ENCODE measurements around the gene CHTOP. TPM values are rescaled to one million over a fixed set of nuclear protein-coding genes. Genes with fewer than 3 reads are reported as not detected.

The CHTOP gene
- total and polyA plus RNA-seq, 3 experiments from 2014 or later: 70.2 to 98.9 (median 95.9) TPM

DNA sequence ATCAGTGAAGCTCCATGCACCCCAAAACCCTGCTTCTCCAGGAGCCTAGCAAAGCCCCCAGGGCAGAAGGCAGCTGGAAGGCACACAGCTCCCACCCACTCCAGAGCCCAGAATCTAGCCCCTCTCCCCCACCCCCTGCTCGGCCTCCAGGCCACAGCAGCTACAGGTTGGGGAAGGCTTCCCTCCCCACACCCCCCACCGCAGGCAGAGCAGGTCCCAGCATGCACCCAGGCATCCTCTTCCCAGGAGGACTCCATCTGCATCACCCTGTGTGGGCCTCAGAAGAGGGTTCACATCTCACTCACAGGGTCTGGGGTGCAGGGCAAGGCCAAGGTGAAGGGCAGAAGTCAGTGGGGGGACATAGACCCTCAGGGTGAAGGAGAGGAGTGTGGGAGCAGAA lies 18.5 kb upstream of the CHTOP start:
- Mint-ChIP-seq H3K27me3 (peaks cover 0 to 6% of the 10 kb centered on the region in 2 donors), H3K4me3 (no peak overlapping the region), H3K4me1 (peaks cover 0 to 4% (median 0%) of the 10 kb centered on the region in 3 donors), H3K36me3 (no peaks in the 10 kb centered on the region), H3K27ac (peak overlapping the region in 1 of 8 donors; percentile 23), H3K9me3 (no peaks in the 10 kb centered on the region)
- Histone ChIP-seq H3K27ac (ENCODE audit: low read depth, low read length) (no peak overlapping the region), H3K4me3 (ENCODE audit: low read length) (no peak overlapping the region), H3K9me3 (ENCODE audit: low read length) (no peaks in the 10 kb centered on the region), H3K36me3 (ENCODE audit: insufficient read depth, low read length) (no peaks in the 10 kb centered on the region), H3K4me1 (ENCODE audit: insufficient read depth, low read length) (no peaks in the 10 kb centered on the region), H3K27me3 (ENCODE audit: insufficient read depth, low read length, poor library complexity, severe bottlenecking) (no peaks in the 10 kb centered on the region)
- CTCF ChIA-PET: no interaction called here
- POLR2A ChIA-PET: no interaction called here
- no peak for DNase-seq

DNA sequence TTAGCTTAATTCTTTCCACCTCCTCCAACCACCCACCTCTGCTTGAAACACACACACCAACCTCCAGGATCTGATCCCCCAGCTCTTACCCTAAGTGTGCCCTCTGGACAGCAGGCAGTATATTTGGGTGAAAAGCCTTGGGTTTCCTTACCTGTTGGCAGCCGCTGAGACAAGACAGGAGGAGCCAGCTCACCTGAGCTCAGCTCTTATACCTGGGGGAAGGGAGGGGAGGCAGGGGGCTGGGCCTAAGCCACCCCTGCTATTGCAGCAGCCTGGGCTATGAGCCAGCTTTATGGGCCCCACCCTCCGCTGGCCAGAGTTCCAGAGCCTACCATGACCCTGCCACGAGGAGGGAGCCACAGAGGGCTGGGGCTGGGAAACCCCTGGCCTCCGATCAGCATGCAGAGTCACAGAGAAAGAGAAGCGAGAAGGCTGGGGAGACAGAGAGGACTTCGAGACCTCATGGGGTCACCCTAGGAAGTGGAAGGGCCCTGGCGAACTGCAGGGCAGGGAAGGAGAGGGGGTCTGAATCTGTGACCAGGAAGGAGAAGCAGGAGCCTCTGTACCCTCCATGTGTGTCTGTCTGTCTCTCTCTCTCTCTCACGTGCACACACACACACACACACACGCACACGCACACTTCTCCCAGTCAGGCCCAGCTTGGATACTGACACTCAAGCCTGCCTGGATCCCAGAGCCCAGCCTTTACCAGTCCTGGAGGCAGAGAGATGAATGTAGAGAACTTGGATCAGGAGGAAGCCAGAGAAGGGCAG lies 17.5 kb upstream of the CHTOP start, which contains the start of gene S100A14:
Gene S100A14, minus strand, starts transcription at position 182 of the 773 bp plus-strand sequence. CDS start 467 bp downstream, outside the sequence.
- H3K9me3 Mint-ChIP-seq: no peaks in the 10 kb centered on the region
- no peak for DNase-seq
- ChIA-PET CTCF (no interaction called here), POLR2A (no interaction called here)
- H3K27me3 ChIP-seq (ENCODE audit: insufficient read depth, low read length, poor library complexity, severe bottlenecking): no peaks in the 10 kb centered on the region
- H3K27me3 Mint-ChIP-seq: peaks cover 0 to 6% of the 10 kb centered on the region in 2 donors
- peak within 1 kb of the TSS in 2 of 8 donors; percentile 23 to 24 for H3K27ac Mint-ChIP-seq
- no peaks in the 10 kb centered on the region for H3K4me1 ChIP-seq (ENCODE audit: insufficient read depth, low read length)
- H3K36me3 Mint-ChIP-seq: no peaks in the 10 kb centered on the region
- H3K4me1 Mint-ChIP-seq: peaks cover 0 to 4% (median 0%) of the 10 kb centered on the region in 3 donors
- no peak within 1 kb of the TSS for H3K4me3 Mint-ChIP-seq
- H3K27ac ChIP-seq (ENCODE audit: low read depth, low read length): no peak within 1 kb of the TSS
- H3K9me3 ChIP-seq (ENCODE audit: low read length): no peaks in the 10 kb centered on the region
- H3K36me3 ChIP-seq (ENCODE audit: insufficient read depth, low read length): no peaks in the 10 kb centered on the region
- no peak within 1 kb of the TSS for H3K4me3 ChIP-seq (ENCODE audit: low read length)

DNA sequence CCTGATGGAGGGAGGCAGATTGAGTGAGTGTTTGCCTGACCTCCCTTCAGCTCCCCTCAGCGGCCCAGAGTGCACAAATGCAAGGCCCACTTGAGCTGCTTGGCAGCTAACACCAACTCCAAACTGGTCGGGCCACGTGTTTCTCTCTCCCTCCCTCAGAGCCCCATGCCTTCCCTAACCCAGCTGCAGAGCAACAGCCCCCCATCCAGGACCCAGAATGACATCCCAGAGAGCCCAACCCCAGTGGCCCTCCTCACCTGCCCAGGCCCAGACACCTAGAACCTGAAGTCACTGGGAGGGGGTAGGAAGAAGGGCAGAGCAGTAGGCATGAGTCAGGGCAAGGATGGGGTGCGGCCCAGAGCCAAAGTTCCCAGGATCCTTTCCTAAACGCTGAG lies 17.0 kb upstream of the CHTOP start:
- H3K36me3 Mint-ChIP-seq: no peaks in the 10 kb centered on the region
- Histone ChIP-seq H3K4me3 (ENCODE audit: low read length) (no peak overlapping the region), H3K36me3 (ENCODE audit: insufficient read depth, low read length) (no peaks in the 10 kb centered on the region), H3K27ac (ENCODE audit: low read depth, low read length) (no peak overlapping the region), H3K9me3 (ENCODE audit: low read length) (no peaks in the 10 kb centered on the region), H3K27me3 (ENCODE audit: insufficient read depth, low read length, poor library complexity, severe bottlenecking) (no peaks in the 10 kb centered on the region), H3K4me1 (ENCODE audit: insufficient read depth, low read length) (no peaks in the 10 kb centered on the region)
- peaks cover 0 to 4% (median 0%) of the 10 kb centered on the region in 3 donors for H3K4me1 Mint-ChIP-seq
- H3K27ac Mint-ChIP-seq: no peak overlapping the region
- no peak overlapping the region for H3K4me3 Mint-ChIP-seq
- DNase-seq: no peak
- POLR2A ChIA-PET: no interaction called here
- CTCF ChIA-PET: no interaction called here
- H3K27me3 Mint-ChIP-seq: peaks cover 0 to 6% of the 10 kb centered on the region in 2 donors
- H3K9me3 Mint-ChIP-seq: no peaks in the 10 kb centered on the region

DNA sequence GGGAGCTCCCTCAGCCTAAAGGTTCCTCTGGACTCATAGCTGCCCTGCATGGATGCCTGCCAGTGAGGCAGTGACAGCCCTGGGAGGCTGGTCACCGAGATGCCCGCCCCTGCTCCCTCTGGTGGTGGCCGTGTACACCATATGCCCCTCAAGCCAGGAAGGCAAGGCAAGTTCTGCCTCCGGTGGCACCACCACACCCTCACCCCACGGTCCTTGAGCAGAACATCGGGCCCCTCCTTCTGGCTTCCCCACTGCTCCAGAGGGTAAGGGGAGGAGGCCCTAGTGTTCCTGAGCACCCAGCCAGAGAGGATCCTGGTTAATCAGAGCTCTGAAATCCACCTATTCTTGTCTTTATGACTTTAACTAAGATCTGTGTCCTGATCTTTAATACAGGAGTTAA lies 16.2 kb upstream of the CHTOP start:
- peak in 2 of 5 donors; percentile 57 to 61 for DNase-seq
- Mint-ChIP-seq H3K27ac (no peak overlapping the region), H3K4me1 (peaks cover 0 to 4% (median 0%) of the 10 kb centered on the region in 3 donors), H3K9me3 (no peaks in the 10 kb centered on the region), H3K36me3 (no peaks in the 10 kb centered on the region), H3K27me3 (peaks cover 0 to 6% of the 10 kb centered on the region in 2 donors), H3K4me3 (no peak overlapping the region)
- no peak overlapping the region for H3K4me3 ChIP-seq (ENCODE audit: low read length)
- H3K36me3 ChIP-seq (ENCODE audit: insufficient read depth, low read length): no peaks in the 10 kb centered on the region
- no peaks in the 10 kb centered on the region for H3K4me1 ChIP-seq (ENCODE audit: insufficient read depth, low read length)
- no peak overlapping the region for H3K27ac ChIP-seq (ENCODE audit: low read depth, low read length)
- H3K9me3 ChIP-seq (ENCODE audit: low read length): no peaks in the 10 kb centered on the region
- ChIA-PET POLR2A (no interaction called here), CTCF (no interaction called here)
- H3K27me3 ChIP-seq (ENCODE audit: insufficient read depth, low read length, poor library complexity, severe bottlenecking): no peaks in the 10 kb centered on the region

DNA sequence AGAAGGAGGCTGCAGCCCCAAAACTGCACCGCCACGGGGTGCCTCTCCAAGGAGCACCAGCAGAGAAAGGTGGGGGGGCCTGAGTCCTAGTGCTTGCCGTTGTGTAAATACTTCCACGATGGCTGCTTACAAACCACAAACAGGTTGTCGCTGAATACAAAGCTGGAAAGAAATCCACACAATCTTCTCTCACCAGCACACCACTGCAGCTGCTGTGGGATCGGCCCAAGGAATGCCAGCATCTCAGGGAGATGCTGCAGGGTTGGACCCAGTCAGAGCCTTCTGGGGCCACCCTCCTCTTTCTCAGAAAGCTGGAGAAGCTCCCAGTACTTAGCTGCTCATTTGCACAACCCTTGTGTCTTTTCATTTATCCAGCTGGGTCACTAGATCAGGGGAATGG lies 14.7 kb upstream of the CHTOP start:
- ChIA-PET POLR2A (no interaction called here), CTCF (interaction anchor here (0.9 kb wide), 1 partner anchor 15 kb away, joined by 3 read pairs; the partner anchor contains the start of gene CHTOP)
- no peak overlapping the region for H3K4me3 Mint-ChIP-seq
- H3K9me3 Mint-ChIP-seq: no peaks in the 10 kb centered on the region
- H3K27me3 ChIP-seq (ENCODE audit: insufficient read depth, low read length, poor library complexity, severe bottlenecking): no peaks in the 10 kb centered on the region
- no peaks in the 10 kb centered on the region for H3K9me3 ChIP-seq (ENCODE audit: low read length)
- DNase-seq: no peak
- H3K4me1 ChIP-seq (ENCODE audit: insufficient read depth, low read length): no peaks in the 10 kb centered on the region
- no peak overlapping the region for H3K27ac Mint-ChIP-seq
- no peak overlapping the region for H3K27ac ChIP-seq (ENCODE audit: low read depth, low read length)
- H3K4me1 Mint-ChIP-seq: peaks cover 0 to 4% (median 0%) of the 10 kb centered on the region in 3 donors
- H3K36me3 ChIP-seq (ENCODE audit: insufficient read depth, low read length): no peaks in the 10 kb centered on the region
- no peaks in the 10 kb centered on the region for H3K36me3 Mint-ChIP-seq
- no peak overlapping the region for H3K4me3 ChIP-seq (ENCODE audit: low read length)
- peaks cover 0 to 8% of the 10 kb centered on the region in 2 donors for H3K27me3 Mint-ChIP-seq

DNA sequence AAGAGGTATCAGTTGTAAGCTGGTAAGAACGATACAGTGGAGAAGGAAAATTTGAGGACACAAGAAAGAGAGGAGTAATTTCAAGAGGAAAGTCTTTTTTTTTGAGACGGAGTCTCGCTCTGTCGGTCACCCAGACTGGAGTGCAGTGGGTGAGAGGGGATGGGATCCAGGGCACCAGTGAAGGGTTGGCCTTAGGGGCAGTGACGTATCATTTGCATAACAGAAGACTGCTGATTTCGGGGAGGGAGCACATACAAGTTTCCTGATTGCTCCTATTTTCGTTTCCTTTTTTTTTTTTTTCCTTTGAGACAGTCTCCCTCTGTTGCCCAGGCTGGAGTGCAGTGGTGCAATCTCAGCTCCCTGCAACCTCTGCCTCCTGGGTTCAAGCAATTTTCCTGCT lies 10.8 kb upstream of the CHTOP start:
- no peak overlapping the region for H3K4me3 Mint-ChIP-seq
- no peaks in the 10 kb centered on the region for H3K4me1 ChIP-seq (ENCODE audit: insufficient read depth, low read length)
- H3K36me3 ChIP-seq (ENCODE audit: insufficient read depth, low read length): no peaks in the 10 kb centered on the region
- H3K4me1 Mint-ChIP-seq: no peaks in the 10 kb centered on the region
- H3K27me3 Mint-ChIP-seq: peaks cover 0 to 10% of the 10 kb centered on the region in 2 donors
- ChIA-PET CTCF (interaction anchor here (1.3 kb wide), 1 partner anchor 9 kb away, joined by 3 read pairs; no protein-coding TSS in a partner anchor), POLR2A (no interaction called here)
- no peak overlapping the region for H3K27ac Mint-ChIP-seq
- H3K9me3 Mint-ChIP-seq: no peaks in the 10 kb centered on the region
- H3K4me3 ChIP-seq (ENCODE audit: low read length): no peak overlapping the region
- H3K36me3 Mint-ChIP-seq: no peaks in the 10 kb centered on the region
- DNase-seq: no peak
- H3K27me3 ChIP-seq (ENCODE audit: insufficient read depth, low read length, poor library complexity, severe bottlenecking): no peaks in the 10 kb centered on the region
- H3K27ac ChIP-seq (ENCODE audit: low read depth, low read length): no peak overlapping the region
- H3K9me3 ChIP-seq (ENCODE audit: low read length): no peaks in the 10 kb centered on the region

DNA sequence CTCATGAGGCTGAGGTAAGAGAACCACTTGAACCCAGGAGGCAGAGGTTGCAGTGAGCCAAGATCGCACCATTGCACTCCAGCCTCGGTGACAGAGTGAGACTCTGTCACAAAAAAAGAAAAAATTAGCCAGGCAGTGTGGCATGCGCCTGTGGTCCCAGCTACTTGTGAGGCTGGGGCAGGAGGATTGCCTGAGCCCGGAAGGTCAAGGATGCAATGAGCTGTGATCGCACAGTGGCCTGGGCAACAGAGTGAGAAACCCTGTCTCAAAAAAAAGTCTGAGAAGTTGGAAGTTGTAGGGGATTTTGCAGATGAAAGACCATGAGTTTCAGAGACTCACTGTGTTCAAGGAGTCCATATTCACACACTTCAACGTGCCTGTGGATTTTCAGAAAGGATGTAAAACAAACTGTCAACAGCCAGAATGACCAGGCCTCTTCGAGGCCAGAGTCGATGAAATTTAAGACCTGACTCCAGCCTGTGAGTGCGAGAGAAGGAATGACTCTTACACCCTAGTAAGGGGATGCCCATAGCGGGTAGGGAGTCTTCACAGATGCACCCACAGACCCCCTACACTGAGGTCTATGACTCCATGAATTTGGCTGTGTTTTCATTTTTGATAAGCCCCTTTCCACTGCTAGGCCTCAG lies 8.8 kb upstream of the CHTOP start:
- ChIA-PET POLR2A (no interaction called here), CTCF (interaction anchor here (1.3 kb wide), 1 partner anchor 53 kb away, joined by 3 read pairs; the partner anchor contains the start of gene NPR1)
- peak overlapping the region in 1 of 8 donors; percentile 42 for H3K27ac Mint-ChIP-seq
- no peaks in the 10 kb centered on the region for H3K4me1 ChIP-seq (ENCODE audit: insufficient read depth, low read length)
- H3K4me1 Mint-ChIP-seq: no peaks in the 10 kb centered on the region
- H3K4me3 Mint-ChIP-seq: no peak overlapping the region
- no peaks in the 10 kb centered on the region for H3K36me3 Mint-ChIP-seq
- H3K4me3 ChIP-seq (ENCODE audit: low read length): no peak overlapping the region
- DNase-seq: no peak
- peaks cover 0 to 10% of the 10 kb centered on the region in 2 donors for H3K27me3 Mint-ChIP-seq
- no peaks in the 10 kb centered on the region for H3K9me3 Mint-ChIP-seq
- no peak overlapping the region for H3K27ac ChIP-seq (ENCODE audit: low read depth, low read length)
- H3K36me3 ChIP-seq (ENCODE audit: insufficient read depth, low read length): no peaks in the 10 kb centered on the region
- H3K27me3 ChIP-seq (ENCODE audit: insufficient read depth, low read length, poor library complexity, severe bottlenecking): no peaks in the 10 kb centered on the region
- H3K9me3 ChIP-seq (ENCODE audit: low read length): no peaks in the 10 kb centered on the region

DNA sequence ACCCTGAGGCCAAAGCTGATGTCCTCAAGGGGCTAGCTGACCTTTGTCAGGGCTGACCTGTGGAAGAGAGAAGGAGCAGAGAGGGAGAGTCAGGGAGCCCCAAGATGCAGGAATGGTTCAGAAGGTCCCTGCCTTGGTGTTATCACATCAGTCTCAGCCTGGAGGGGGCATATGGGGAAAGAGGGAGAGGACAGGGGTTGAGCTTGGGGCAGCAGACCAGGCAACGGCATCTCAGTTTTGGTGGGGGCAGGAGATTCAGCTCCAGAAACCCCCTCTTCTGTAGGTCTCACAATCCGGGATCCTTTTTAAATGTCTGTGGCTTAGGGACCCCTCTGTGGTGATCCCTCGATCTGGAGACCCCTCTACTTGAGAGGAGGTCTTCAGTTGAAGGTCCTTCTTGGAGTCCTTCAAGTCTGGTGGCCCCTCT lies 7.4 kb upstream of the CHTOP start:
- Mint-ChIP-seq H3K27ac (peak overlapping the region in 1 of 8 donors; percentile 36), H3K4me3 (no peak overlapping the region), H3K9me3 (no peaks in the 10 kb centered on the region), H3K27me3 (peaks cover 0 to 10% of the 10 kb centered on the region in 2 donors), H3K36me3 (no peaks in the 10 kb centered on the region), H3K4me1 (no peaks in the 10 kb centered on the region)
- H3K27ac ChIP-seq (ENCODE audit: low read depth, low read length): peak overlapping the region; percentile 68
- H3K9me3 ChIP-seq (ENCODE audit: low read length): no peaks in the 10 kb centered on the region
- no peaks in the 10 kb centered on the region for H3K36me3 ChIP-seq (ENCODE audit: insufficient read depth, low read length)
- ChIA-PET CTCF (no interaction called here), POLR2A (no interaction called here)
- no peak overlapping the region for H3K4me3 ChIP-seq (ENCODE audit: low read length)
- DNase-seq: no peak
- no peaks in the 10 kb centered on the region for H3K27me3 ChIP-seq (ENCODE audit: insufficient read depth, low read length, poor library complexity, severe bottlenecking)
- no peaks in the 10 kb centered on the region for H3K4me1 ChIP-seq (ENCODE audit: insufficient read depth, low read length)

Data from CD8-positive, alpha-beta memory T cell (primary cell).